ENCODE data around the gene SCAPER.

DNA sequence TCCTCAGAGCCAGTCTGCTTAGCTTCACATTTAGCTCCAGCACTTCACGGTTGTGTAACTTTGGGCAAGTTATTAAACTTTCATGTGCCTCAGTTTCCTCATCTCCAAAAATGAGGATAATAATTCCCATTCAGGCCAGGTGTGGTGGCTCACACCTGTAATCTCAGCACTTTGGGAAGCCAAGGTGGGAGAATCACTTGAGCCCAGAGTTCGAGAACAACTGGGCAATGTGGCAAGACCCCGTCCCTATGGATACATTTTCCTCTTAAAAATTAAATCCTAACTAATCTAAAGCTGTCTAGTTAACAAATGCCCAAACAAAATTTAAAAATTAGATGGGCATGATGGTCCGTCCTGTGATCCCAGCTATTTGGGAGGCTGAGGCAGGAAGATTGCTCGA is 33.6 kb upstream of the SCAPER start:
- TF ChIP-seq, protein P1, sequence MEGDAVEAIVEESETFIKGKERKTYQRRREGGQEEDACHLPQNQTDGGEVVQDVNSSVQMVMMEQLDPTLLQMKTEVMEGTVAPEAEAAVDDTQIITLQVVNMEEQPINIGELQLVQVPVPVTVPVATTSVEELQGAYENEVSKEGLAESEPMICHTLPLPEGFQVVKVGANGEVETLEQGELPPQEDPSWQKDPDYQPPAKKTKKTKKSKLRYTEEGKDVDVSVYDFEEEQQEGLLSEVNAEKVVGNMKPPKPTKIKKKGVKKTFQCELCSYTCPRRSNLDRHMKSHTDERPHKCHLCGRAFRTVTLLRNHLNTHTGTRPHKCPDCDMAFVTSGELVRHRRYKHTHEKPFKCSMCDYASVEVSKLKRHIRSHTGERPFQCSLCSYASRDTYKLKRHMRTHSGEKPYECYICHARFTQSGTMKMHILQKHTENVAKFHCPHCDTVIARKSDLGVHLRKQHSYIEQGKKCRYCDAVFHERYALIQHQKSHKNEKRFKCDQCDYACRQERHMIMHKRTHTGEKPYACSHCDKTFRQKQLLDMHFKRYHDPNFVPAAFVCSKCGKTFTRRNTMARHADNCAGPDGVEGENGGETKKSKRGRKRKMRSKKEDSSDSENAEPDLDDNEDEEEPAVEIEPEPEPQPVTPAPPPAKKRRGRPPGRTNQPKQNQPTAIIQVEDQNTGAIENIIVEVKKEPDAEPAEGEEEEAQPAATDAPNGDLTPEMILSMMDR (IDR thresholded peaks at IDR 0.05; ENCODE audit: low read depth, low read length, missing input control): no peak
- TF ChIP-seq, protein P2, sequence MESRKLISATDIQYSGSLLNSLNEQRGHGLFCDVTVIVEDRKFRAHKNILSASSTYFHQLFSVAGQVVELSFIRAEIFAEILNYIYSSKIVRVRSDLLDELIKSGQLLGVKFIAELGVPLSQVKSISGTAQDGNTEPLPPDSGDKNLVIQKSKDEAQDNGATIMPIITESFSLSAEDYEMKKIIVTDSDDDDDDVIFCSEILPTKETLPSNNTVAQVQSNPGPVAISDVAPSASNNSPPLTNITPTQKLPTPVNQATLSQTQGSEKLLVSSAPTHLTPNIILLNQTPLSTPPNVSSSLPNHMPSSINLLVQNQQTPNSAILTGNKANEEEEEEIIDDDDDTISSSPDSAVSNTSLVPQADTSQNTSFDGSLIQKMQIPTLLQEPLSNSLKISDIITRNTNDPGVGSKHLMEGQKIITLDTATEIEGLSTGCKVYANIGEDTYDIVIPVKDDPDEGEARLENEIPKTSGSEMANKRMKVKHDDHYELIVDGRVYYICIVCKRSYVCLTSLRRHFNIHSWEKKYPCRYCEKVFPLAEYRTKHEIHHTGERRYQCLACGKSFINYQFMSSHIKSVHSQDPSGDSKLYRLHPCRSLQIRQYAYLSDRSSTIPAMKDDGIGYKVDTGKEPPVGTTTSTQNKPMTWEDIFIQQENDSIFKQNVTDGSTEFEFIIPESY (IDR thresholded peaks at IDR 0.05): no peak
- TF ChIP-seq, protein P3, sequence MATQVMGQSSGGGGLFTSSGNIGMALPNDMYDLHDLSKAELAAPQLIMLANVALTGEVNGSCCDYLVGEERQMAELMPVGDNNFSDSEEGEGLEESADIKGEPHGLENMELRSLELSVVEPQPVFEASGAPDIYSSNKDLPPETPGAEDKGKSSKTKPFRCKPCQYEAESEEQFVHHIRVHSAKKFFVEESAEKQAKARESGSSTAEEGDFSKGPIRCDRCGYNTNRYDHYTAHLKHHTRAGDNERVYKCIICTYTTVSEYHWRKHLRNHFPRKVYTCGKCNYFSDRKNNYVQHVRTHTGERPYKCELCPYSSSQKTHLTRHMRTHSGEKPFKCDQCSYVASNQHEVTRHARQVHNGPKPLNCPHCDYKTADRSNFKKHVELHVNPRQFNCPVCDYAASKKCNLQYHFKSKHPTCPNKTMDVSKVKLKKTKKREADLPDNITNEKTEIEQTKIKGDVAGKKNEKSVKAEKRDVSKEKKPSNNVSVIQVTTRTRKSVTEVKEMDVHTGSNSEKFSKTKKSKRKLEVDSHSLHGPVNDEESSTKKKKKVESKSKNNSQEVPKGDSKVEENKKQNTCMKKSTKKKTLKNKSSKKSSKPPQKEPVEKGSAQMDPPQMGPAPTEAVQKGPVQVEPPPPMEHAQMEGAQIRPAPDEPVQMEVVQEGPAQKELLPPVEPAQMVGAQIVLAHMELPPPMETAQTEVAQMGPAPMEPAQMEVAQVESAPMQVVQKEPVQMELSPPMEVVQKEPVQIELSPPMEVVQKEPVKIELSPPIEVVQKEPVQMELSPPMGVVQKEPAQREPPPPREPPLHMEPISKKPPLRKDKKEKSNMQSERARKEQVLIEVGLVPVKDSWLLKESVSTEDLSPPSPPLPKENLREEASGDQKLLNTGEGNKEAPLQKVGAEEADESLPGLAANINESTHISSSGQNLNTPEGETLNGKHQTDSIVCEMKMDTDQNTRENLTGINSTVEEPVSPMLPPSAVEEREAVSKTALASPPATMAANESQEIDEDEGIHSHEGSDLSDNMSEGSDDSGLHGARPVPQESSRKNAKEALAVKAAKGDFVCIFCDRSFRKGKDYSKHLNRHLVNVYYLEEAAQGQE (IDR thresholded peaks at IDR 0.05): no peak
- no peak for TF ChIP-seq GABPA (IDR thresholded peaks at IDR 0.05 in 1 of 2, conservative IDR thresholded peaks at IDR 0.05 in 1 of 2)
- no peak for TF ChIP-seq SP1 (IDR thresholded peaks at IDR 0.05)
- no peak for TF ChIP-seq YY1 (IDR thresholded peaks at IDR 0.05)
- TF ChIP-seq RXRA (IDR thresholded peaks at IDR 0.05): no peak
- TF ChIP-seq, protein P4, sequence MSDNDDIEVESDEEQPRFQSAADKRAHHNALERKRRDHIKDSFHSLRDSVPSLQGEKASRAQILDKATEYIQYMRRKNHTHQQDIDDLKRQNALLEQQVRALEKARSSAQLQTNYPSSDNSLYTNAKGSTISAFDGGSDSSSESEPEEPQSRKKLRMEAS (IDR thresholded peaks at IDR 0.05): no peak
- TF ChIP-seq, protein P5, sequence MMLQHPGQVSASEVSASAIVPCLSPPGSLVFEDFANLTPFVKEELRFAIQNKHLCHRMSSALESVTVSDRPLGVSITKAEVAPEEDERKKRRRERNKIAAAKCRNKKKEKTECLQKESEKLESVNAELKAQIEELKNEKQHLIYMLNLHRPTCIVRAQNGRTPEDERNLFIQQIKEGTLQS (IDR thresholded peaks at IDR 0.05): no peak
- no peak for TF ChIP-seq HNF4A (conservative IDR thresholded peaks at IDR 0.05)
